NK-92 treated with Interleukin-12 subunit alpha and Interleukin-12 subunit beta, amount 100 ng/mL, for 24 hours (cell line): Measurements from ENCODE around the gene LIX1L.
A peak's percentile ranks its signal among the peaks of the same experiment; 100 is the strongest.

Experiments
- DNase-seq: peaks from one replicate; lab custom pipeline; 2025; lab: John Stamatoyannopoulos, UW

Gene LIX1L

DNA sequence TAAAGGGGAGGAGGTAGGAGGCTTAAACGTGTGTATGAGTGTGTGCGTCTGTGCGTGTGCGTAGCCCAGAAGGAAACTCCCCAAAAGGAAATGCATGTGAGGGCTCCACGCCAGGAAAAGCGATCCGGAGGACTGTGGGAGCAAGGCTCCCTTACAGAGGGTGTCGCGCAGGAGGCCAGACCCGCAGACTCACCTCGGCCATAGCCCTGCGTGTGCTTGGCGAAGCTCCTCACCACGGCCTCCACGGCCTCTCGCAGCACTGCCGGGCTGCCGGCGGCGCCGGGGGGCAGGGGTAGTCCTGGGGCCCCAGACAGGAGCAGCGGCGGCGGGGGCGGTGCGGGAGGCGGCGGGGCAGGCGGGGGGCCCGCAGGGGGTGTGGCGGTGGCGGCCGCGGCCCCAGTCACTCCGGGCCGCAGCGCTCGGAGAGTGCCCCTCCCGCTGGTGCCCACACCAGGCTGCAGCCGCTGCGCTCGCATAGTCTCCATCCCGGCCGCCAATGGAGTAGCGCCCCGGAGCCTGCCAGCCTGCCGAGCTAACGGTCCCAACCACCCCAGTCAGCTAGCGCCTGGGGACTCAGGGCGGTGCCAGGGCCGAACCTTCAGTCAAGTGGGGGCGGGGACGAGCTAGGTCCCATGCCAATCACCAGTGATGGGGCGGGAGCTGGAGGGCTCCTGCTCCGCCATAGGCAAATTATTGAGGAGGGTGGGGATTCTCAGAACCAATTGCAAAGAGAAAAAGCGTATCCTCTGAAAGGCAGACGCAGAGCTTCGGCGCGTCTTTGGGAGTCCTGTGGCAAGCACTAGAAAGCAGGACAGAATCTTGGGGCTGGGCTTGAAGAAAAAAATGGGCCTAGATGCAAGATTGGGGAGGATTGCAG lies at the start of gene LIX1L:
Gene LIX1L, minus strand, starts transcription at position 575 of the 877 bp plus-strand sequence. Its CDS starts 90 bp downstream, at position 485.
- peak; percentile 95 for DNase-seq

DNA sequence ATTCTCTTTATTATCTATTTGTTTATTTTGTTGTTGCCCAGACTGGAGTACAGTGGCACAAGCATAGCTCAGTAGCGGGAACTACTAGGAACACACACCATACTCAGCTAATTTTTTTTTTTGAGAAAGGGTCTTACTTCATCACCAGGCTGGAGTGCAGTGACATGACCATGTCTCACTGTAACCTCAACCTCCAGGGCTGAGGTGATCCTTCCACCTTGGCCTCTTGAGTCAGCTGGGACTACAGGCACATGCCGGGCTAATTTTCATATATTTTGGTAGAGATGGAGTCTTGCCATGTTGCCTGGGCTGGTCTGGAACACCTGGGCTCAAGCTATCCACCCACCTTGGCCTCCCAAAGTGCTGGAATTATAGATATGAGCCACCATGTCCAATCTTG lies 43.9 kb upstream of the LIX1L start:
- no peak for DNase-seq

DNA sequence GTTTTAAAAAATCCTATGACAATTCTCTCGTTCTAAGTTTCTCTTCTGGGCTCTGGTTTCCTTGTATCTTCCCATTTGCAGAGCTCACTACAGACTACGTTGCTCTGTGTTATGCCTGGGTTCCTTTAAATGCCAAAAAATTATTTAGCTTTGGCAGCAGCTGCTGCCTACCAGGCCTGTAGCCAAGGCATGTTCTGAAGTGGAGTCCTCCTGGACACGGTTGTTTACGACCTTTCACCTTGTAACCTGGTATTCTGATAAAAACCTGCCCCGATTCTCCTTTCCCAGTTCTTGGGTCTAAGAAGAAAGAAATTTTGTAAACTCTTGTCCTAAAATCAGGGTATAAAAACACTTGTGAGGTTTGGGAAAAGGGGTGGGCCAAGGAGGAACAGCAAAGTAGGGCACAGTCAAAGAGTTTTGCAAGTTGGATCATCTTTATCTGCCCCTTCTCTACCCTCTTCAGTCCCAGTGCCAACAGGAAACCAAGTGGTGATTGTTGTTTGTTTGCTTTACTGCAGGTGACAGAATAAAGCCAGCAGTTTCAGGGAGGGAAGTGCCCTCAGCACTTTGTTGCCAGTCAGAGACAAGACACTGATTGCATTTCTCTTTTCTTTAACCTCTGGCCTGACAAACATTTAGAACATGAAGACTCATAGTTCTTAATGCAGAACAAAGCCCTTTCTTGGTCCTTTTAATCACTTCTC lies 41.7 kb upstream of the LIX1L start:
- DNase-seq = no peak

DNA sequence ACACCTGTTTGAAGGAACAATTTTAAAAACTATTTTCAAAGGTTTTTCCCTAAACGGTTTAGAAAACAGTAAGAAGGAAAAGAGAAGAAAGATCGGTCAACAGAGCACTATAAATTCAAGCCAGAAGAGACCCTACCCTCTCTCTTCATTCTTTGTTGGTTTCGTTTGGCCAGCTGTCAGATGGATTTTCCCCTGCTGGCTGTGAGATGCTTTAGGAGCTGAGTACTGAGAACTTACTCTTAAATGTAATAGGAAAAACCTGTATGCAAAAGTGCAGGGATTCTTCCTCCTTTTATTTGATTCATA lies 39.9 kb upstream of the LIX1L start:
- no peak for DNase-seq

DNA sequence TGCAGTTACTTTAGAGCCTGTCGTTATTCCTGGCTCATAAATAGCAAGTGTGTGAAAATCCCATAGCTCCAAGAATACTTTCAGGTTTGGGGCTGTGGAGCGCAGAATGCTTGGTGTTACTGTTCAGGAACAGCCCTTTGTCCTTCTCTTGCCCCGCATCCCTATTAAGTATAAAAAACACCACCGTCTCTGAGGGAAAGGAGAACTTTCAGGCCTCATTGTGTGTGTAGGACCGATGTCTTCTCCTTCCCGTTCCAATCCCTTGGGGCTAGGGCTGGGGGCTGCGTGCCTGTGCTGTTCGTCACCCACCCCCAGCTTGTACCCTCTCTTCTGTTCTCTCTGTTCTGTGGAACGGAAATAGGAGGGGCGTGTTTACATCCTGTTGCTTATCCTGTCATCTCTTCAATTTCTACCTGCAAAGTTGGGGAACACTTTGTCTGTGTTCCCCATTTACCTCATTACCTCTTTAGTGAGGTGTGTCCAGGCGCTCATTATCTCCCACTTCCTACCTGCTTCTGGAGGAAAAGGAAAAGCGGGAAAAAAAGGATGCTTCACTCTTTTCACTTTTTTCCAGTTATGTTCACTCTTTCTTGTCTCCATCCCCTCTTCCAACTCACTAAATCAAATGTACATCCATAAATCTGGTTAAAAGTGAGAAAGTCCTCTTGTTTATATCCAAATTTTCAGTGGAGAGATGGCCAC lies 39.4 kb upstream of the LIX1L start:
- DNase-seq = peak; percentile 21

DNA sequence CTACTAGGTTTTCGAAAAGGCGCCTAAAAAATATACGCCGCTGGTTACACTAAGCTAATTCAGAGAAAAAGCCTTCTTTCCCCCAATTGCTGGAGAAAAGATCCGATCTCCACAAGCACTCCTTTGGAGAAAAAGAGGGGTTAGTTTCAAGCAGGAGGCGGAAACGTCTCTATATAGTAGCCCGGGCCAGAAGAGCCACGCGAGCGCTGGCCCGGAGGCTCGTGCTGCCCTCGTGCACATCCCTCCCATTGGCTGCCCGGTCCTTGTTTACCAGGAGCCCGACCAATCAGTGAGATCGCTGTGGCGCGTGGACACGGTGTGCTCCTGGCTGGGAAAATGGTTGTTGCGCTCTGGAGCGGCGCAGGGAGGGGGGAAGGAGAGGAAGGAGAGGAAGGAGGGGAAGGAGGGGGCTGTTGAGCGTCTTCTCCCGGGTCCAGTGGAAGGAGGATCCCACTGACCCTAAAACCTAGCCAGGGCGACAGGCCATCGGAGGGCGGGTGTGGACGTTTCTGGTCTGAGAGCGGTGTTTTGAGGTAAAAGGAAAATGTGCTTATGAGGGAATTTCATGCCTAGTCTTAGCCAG lies 38.7 kb upstream of the LIX1L start, which contains the start of gene TXNIP:
Gene TXNIP, minus strand, starts transcription at position 147 of the 583 bp plus-strand sequence. CDS start 313 bp downstream, outside the sequence.
- DNase-seq = peak; percentile 96

DNA sequence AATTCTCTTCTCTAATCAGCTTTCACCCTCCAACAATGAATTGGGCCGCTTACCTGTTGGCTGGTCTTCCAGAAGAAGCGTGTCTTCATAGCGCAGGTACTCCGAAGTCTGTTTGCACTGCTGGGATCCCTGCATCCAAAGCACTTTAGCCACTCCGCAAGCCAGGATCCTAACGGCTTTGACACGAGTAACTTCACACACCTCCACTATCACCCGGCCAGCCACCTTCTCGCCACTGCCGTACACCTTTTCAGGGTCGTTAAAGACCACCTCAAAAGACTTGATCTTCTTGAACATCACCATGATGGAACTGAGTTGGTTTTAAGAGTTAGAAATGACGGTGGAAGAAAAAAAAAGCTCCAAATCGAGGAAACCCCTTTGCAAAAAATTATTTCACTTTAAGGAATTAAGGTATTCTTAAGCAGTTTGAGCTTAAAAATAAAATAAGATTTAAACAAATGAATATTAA lies 38.2 kb upstream of the LIX1L start:
- DNase-seq = no peak

DNA sequence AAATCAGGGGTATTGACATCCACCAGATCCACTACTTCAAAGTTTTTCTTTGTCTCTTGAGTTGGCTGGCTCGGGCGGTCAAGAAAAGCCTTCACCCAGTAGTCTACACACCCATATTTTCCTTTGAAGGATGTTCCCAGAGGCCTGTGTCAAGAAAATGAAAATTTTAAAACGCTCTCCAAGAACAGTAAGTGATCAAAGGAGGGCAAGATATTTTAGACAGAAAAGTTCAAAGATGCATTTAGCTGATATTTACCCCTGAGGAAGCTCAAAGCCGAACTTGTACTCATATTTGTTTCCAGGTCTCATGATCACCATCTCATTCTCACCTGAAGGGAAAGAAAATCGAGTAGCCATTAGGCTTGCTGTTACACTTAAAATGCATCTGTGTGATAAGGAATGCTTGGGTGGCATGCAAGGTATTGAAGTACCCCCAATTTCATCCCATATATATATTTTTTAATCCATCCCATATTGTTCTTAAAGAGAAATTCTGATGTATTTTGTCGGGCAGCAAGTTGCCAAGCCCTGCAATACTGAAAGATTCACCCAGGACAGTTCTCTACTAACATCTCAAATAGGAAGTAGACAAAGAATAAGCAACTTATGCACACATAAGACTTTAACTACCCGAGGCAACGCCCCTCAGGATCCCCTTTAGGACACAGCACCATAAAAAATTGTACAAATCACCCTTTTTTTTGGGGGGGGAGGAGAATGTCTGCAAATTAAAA lies 37.5 kb upstream of the LIX1L start:
- no peak for DNase-seq

DNA sequence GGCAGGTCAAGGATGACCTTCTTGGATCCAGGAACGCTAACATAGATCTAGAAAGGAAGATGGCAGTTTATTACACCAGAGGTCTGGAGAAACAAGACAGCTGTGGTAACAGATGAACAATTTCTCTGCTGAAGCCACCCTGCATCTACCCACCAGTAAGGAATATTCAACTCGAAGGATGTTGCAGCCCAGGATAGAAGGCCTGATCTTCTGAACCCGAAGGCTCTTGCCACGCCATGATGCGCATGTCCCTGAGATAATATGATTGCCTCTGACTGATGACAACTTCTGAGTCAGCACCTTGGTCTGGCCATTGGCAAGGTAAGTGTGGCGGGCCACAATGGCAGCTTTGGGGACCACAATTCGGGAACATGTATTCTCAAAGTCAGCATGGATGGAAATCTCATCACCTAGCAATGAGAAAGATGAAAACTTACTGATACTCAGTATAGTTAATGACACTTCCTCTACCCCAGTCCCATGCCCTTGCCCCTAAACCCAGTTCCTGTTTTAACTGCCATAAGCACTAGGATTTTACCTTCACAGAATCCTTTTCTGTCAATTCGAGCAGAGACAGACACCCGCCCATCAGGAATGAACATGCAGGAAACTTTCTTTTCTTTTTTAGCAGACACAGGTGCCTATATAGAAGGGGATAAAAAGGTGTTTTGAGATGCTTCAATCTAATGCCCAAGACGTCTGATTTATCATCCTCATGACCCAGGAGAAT lies 36.7 kb upstream of the LIX1L start:
- no peak for DNase-seq

DNA sequence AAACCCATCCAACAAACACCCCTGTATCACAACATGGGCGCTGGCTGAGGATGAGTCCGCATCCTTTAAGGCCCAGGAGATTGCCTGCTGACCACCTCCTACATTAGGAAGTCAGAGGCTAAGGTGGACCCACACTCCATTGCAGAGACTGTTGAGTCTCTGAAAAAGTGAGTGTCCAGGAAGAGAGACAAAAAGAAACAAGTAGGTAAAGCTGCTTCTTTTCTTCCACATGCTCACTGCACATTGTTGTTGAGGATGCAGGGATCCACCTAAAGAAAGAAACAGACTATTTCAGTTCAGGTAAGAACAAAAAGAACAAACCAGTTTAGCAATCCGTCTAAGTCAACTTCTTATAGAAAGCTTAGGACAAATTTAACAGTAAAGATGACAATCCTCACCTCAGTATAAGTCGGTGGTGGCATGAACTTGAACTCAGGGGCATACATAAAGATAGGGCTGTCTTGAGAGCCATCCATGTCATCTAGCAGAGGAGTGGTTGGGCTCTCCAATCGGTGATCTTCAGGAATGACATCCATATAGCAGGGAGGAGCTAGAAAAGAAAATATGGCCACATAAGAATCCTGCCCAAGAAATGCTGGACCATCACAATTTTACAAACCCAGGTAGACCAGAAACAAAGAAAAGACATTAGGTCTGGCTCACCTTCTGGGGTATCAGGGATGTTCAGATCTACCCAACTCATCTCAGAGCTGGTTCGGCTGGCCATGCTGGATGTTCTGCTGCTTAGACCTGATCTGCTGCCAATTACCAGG lies 36.0 kb upstream of the LIX1L start:
- no peak for DNase-seq

DNA sequence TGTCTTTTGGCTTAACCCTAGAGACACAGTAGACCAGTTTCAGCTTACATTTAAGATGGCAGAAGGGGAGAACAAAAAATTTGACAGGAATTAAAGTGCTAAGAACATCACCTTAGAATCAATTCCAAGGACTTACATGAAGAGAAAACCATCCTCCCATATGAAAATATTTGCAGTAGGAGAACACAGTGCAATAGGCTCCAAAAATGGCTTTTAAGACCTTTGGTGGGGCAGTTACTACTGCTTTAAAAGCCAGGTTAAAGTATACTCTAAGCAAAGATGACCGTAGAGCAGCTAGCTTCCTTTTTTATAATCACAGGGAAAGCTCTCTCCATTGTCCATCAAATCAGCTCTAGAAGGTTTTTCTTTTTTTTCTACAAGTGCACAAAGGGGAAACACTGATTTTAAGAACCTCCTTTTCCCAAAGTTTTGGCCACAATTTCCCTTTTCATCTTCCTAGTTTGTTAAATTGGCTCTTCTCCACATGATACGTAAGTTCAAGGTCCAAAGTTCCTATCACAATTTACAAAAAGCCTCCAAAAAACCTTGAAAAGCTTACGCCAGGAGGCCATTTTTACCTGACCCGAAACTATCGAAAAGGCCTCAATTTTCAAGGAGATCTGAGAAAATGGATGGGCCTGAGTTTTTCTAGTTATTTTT lies 35.3 kb upstream of the LIX1L start:
- no peak for DNase-seq

DNA sequence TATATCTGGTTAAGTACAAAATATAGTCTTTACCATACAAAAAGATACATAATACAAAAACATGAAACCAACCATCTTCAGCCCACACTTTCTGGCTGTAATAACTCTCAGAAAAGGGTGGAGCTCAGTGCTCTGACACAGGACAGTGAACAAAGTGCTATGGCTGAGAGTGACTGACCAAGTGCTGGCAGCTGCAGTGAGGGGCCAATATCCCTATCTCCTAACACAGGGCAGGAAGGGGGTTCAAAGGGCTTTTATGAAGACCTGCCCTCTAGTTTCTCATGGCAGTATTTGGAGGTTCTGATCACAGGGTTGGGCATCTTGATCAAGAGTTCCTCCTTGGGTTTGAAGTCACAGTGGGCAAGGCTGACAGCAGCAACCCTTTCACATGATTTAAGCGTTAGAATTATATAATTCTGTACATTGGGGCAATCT lies 34.7 kb upstream of the LIX1L start:
- DNase-seq = no peak

DNA sequence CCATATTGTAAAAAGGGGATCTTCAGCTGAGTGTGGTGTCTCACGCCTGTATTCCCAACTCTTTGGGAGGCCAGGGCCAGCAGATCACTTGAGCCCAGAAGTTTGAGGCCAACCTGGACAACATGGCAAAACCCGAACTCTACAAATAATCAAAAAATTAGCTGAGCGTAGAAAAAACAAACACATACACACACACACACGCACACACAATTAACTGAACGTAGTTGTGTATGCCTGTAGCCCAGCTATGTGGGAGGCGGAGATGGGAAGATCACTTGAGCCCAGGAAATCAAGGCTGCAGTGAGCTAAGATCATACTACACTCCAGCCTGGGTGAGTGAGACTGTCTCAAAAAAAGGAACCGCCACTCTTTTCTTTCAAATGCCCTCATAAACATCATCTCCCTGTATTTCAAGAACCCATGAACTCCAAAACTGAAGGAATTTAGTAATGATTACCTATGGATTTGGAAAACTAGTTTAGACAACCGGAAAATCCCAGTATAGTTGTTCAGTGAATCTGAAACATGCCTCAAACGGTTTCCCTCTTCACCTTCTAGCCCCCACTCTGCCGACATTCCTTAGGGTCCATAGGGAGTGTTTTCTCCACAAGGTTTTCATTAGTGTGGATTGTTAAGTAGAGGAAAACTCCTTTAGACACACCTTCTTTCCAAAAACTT lies 34.1 kb upstream of the LIX1L start:
- DNase-seq = no peak

DNA sequence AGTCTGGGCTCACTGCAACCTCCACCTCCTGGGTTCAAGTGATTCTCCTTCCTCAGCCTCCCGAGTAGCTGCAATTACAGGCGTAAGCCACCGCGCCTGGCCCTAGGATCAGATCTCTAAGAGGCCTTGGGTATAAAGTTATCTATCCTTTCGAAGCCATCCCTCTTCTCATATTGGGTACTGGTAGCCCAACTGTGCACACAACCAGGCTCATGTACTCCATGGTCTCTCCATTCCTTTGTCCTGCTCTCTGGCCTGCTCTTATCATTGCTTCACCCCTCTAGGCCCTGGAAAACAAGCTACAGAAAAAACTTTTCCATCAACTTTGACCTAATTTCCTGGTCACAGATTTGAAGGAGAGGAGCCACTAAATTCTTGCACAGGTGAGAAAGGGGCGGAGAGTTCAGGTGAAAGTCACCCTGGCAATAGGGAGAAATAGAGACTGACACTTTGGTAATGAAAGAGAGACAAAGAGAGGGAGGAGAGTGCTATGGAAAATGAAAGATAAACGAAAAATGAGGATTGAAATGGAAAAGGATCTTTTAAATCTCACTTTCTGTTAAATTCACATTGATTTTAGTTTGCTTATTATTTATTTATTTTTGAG lies 32.5 kb upstream of the LIX1L start:
- no peak for DNase-seq

DNA sequence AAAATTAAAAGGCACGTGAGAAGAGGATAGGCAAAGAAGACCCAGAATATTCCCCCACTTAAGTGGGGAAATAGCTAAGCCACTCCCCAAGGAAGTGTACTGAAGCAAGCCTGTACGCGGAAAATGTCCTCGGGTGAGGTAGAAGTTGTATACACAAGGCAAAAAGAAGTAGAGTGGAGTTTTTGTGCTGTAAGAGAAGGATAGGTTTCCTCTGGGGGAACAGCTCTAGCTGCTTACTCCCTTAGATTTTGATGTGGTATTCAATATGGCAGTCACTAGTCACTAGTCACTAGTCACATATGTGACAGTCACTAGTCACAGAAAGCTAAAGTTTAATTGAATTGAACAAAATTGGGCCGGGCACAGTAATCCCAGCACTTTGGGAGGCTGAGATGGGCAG lies 31.0 kb upstream of the LIX1L start:
- no peak for DNase-seq

DNA sequence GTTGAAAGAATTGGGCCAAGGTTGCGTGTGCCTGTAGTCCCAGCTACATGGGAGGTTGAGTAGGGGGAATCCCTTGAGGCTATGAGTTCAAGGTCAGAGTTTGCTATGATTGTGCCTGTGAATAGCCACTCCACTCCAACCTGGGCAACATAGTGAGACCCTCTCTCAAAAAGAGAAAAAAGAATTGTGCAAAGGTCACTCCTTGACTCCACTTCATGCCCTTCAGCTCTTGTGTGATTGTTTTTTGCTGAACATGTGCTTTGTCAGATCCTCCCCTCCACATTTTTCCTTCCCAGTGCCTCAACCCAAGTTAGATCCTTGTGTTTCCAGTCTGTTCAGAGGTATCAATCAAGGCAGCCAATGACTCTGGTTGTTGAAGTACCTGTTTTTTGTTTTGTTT lies 30.1 kb upstream of the LIX1L start:
- no peak for DNase-seq

DNA sequence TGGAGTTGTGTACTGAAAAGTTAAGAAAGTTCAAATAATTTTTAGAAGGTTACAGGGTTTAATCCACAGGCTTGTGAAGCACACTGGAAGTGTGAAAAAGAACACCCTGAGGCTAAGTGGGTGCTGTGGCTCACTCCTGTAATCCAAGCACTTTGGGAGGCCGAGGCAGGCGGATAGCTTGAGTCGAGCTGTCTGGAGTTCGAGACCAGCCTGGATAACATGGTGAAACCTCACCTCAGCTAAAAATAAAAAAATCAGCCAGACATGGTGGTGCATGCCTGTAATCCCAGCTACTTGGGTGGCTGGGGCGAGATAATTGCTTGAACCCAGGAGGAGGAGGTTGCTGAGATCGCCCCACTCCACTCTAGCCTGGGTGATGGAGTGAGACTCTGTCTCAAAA lies 28.7 kb upstream of the LIX1L start:
- no peak for DNase-seq
